GM19043 (cell line): Measurements from ENCODE around the gene F13B.
A peak's percentile ranks its signal among the peaks of the same experiment; 100 is the strongest.
"Not testable (repeated sequence)": the region's sequence is repeated elsewhere in the genome, so short reads cannot be mapped to it uniquely, and the experiment has no call there.

ENCODE experiments used
- ATAC-seq: cut with Tn5 transposase; IDR thresholded peaks from one replicate; pipeline ENCODE4 v1.9.1; 2021; ENCODE audit warnings: low read depth; ENCODE audit not compliant: unreplicated experiment

Gene F13B

GRCh38 chr1:197066719-197067456 is at the start of gene F13B:
Gene F13B (minus strand): TSS chr1:197067260. CDS start chr1:197067223, 37 bp downstream.
- no peak for ATAC-seq

GRCh38 chr1:197116156-197116555 is 49.1 kb upstream of the F13B start:
- no peak for ATAC-seq

GRCh38 chr1:197106869-197107268 is 39.8 kb upstream of the F13B start:
- ATAC-seq, result no peak

- ATAC-seq, result no peak
Observed at GRCh38 chr1:197103300-197103699, 36.2 kb upstream of the F13B start.

- no peak for ATAC-seq
Observed at GRCh38 chr1:197101978-197102377, 34.9 kb upstream of the F13B start.

GRCh38 chr1:197100677-197101076 is 33.6 kb upstream of the F13B start:
- no peak for ATAC-seq

- no peak for ATAC-seq
Observed at GRCh38 chr1:197099444-197099843, 32.4 kb upstream of the F13B start.

GRCh38 chr1:197096971-197097370 is 29.9 kb upstream of the F13B start:
- ATAC-seq, result not testable (repeated sequence)

GRCh38 chr1:197096137-197096536 is 29.1 kb upstream of the F13B start:
- no peak for ATAC-seq

GRCh38 chr1:197093226-197093885 is 26.3 kb upstream of the F13B start:
- ATAC-seq, result no peak

GRCh38 chr1:197092491-197093023 is 25.5 kb upstream of the F13B start:
- ATAC-seq, result no peak

- no peak for ATAC-seq
Observed at GRCh38 chr1:197083474-197083873, 16.4 kb upstream of the F13B start.

GRCh38 chr1:197081117-197081753 is 14.2 kb upstream of the F13B start:
- ATAC-seq, result no peak

- ATAC-seq, result no peak
Observed at GRCh38 chr1:197080323-197080722, 13.3 kb upstream of the F13B start.

GRCh38 chr1:197076585-197076984 is 9.5 kb upstream of the F13B start:
- no peak for ATAC-seq

- ATAC-seq, result no peak
Observed at GRCh38 chr1:197073978-197074377, 6.9 kb upstream of the F13B start.

GRCh38 chr1:197067457-197067818 is 378 bp upstream of the F13B start:
- no peak for ATAC-seq

- no peak for ATAC-seq
Observed at GRCh38 chr1:197066277-197066676, 783 bp downstream of the F13B start.

GRCh38 chr1:197065559-197065958 is 1.5 kb downstream of the F13B start:
- no peak for ATAC-seq

- no peak for ATAC-seq
Observed at GRCh38 chr1:197063212-197063611, 3.8 kb downstream of the F13B start.

GRCh38 chr1:197062692-197063091 is 4.4 kb downstream of the F13B start:
- peak; percentile 86 for ATAC-seq
